ENCODE measurements around the gene MRPS17. TPM values are rescaled to one million over a fixed set of nuclear protein-coding genes. Genes with fewer than 3 reads are reported as not detected.

MRPS17 gene
- total and polyA plus RNA-seq, 5 donors from 2014 or later: 7.0 to 20.2 (median 17.1) TPM

DNA sequence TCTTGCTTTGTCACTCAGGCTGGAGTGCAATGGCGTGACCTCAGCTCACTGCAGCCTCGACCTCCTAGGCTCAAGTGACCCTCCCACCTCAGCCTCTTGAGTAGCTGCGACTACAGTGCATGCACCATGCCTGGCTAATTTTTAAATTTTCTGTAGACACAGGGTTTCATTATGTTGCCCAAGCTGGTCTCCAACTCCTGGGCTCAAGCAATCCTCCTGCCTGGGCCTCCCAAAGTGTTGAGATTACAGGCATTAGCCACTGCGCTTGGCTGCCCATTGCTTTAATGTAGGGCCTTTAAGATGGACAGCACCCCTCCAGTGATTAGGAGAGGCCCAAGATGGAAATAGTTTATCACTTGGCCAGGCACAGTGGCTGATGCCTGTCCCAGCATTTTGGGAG lies 52.1 kb downstream of the MRPS17 start:
- ATAC-seq (ENCODE audit: low read depth in 2 of 2) (no peak), DNase-seq (no peak)
- Mint-ChIP-seq H3K27me3 (no peaks in the 10 kb centered on the region), H3K27ac (no peak overlapping the region), H3K9me3 (no peaks in the 10 kb centered on the region), H3K36me3 (peaks cover 9% of the 10 kb centered on the region), H3K4me1 (peaks cover 0 to 3% (median 0%) of the 10 kb centered on the region in 4 donors), H3K4me3 (no peak overlapping the region)
- H3K27me3 ChIP-seq (ENCODE audit: control insufficient read depth, insufficient read depth, low read length): no peaks in the 10 kb centered on the region
- H3K4me3 ChIP-seq (ENCODE audit: low read depth, low read length): no peak overlapping the region
- no peak overlapping the region for H3K27ac ChIP-seq (ENCODE audit: insufficient read depth, low read length, poor library complexity, severe bottlenecking)
- H3K9me3 ChIP-seq (ENCODE audit: control insufficient read depth in 2 of 2, low read length in 2 of 2): no peaks in the 10 kb centered on the region
- peaks cover 5% of the 10 kb centered on the region for H3K36me3 ChIP-seq (ENCODE audit: control insufficient read depth, insufficient read depth, low read length)
- no peaks in the 10 kb centered on the region for H3K4me1 ChIP-seq (ENCODE audit: control insufficient read depth, insufficient read depth, low read length, poor library complexity, severe bottlenecking)

Other genes with a start within 250 kb of the MRPS17 start
- gene SEPTIN14, start 89.1 kb upstream of the MRPS17 start, total RNA-seq: not detected
- not detected for gene SEPTIN14, start 89.1 kb upstream of the MRPS17 start, polyA plus RNA-seq
- gene ZNF713, start 64.4 kb upstream of the MRPS17 start, total RNA-seq: 4.6 TPM
- gene ZNF713, start 64.4 kb upstream of the MRPS17 start, polyA plus RNA-seq: 1 to 10 TPM in 2 of 4 donors, under 1 TPM in 2; 0.06 to 2.3 (median 1.2) TPM
- gene NIPSNAP2, start 12.7 kb downstream of the MRPS17 start, total RNA-seq: 34.8 TPM
- 10 to 100 TPM; 44.5 to 52.9 (median 47.4) TPM for gene NIPSNAP2, start 12.7 kb downstream of the MRPS17 start, polyA plus RNA-seq
- 1.5 TPM for gene PSPH, start 99.6 kb downstream of the MRPS17 start, total RNA-seq
- 1 to 10 TPM; 4.1 to 6.6 (median 5.9) TPM for gene PSPH, start 99.6 kb downstream of the MRPS17 start, polyA plus RNA-seq
- 42.0 TPM for gene CCT6A, start 99.9 kb downstream of the MRPS17 start, total RNA-seq
- gene CCT6A, start 99.9 kb downstream of the MRPS17 start, polyA plus RNA-seq: 10 to 100 TPM; 82.1 to 96.2 (median 89.8) TPM
- gene SUMF2, start 112.4 kb downstream of the MRPS17 start, total RNA-seq: 114 TPM
- 100 to 1,000 TPM; 166 to 205 (median 192) TPM for gene SUMF2, start 112.4 kb downstream of the MRPS17 start, polyA plus RNA-seq
- 8.2 TPM for gene PHKG1, start 141.1 kb downstream of the MRPS17 start, total RNA-seq
- gene PHKG1, start 141.1 kb downstream of the MRPS17 start, polyA plus RNA-seq: under 1 TPM; 0.08 to 0.71 (median 0.25) TPM
- 243 TPM for gene CHCHD2, start 154.6 kb downstream of the MRPS17 start, total RNA-seq
- 100 to 1,000 TPM; 505 to 622 (median 531) TPM for gene CHCHD2, start 154.6 kb downstream of the MRPS17 start, polyA plus RNA-seq
- not detected for gene NUPR2, start 164.5 kb downstream of the MRPS17 start, total RNA-seq
- 1 to 10 TPM in 1 of 4 donors, not detected in 3; 1.0 TPM for gene NUPR2, start 164.5 kb downstream of the MRPS17 start, polyA plus RNA-seq